B cell (primary cell): Measurements from ENCODE around the gene MRPL55. TPM values are rescaled to one million over a fixed set of nuclear protein-coding genes. Genes with fewer than 3 reads are reported as not detected.

Experiments used
- ATAC-seq: fragments of 200-7000 bp; cut with Tn5 transposase; one replicate; pipeline ENCODE4 v1.10.0; 2021; ENCODE audit warnings: low read depth, mild to moderate bottlenecking, moderate number of reproducible peaks, moderate library complexity
- CTCF ChIA-PET: fragments of 350-600 bp; sonication (Branson Sonifier 250); formaldehyde crosslinking; loops from one replicate; lab custom pipeline; 2021; ENCODE audit warnings: antibody characterized with exemption, inconsistent platforms; lab: Charles Lee
- POLR2A ChIA-PET: fragments of 350-600 bp; sonication (Branson Sonifier 250); formaldehyde crosslinking; loops from one replicate; lab custom pipeline; 2021; ENCODE audit warnings: antibody characterized with exemption; lab: Charles Lee
- DNase-seq: peaks from one replicate; pipeline ENCODE4 v3.0.0; 2013
- H2AFZ ChIP-seq: 2 replicates; pipeline ENCODE4 v1.6.1; 2012; ENCODE audit warnings: mild to moderate bottlenecking, low read depth, low read length; ENCODE audit not compliant: insufficient read depth, poor library complexity, severe bottlenecking
- H3K27ac ChIP-seq, 2 donors: 1 replicate in 1 of 2; 2 replicates in 1 of 2; pipeline ENCODE4 v1.5.1; 2012 to 2013; ENCODE audit warnings: low read length in 2 of 2, mild to moderate bottlenecking in 2 of 2, moderate library complexity in 1 of 2
- H3K27me3 ChIP-seq, 4 experiments: fragments of 200-600 bp in 1 of 4; sonication (generic) in 1 of 4; replicated peaks in 1 of 4; 1 replicate in 2 of 4; 2 replicates in 2 of 4; pipeline versions ENCODE4 v1.6.1 to v1.7.0; 2013 to 2016; ENCODE audit warnings: low read length in 3 of 4, mild to moderate bottlenecking in 2 of 4, mixed read lengths in 1 of 4, moderate library complexity in 1 of 4; ENCODE audit not compliant: insufficient read depth in 4 of 4, control insufficient read depth in 3 of 4; ENCODE audit errors: control extremely low read depth in 1 of 4
- H3K36me3 ChIP-seq, 2 experiments: replicated peaks in 1 of 2; 1 replicate in 1 of 2; 2 replicates in 1 of 2; pipeline versions ENCODE4 v1.6.1 to v1.7.1; 2013; ENCODE audit warnings: low read length in 1 of 2; ENCODE audit not compliant: insufficient read depth in 2 of 2, control insufficient read depth in 1 of 2; ENCODE audit errors: control extremely low read depth in 1 of 2, extremely low read depth in 1 of 2
- H3K4me1 ChIP-seq, 2 donors: fragments of 200-600 bp in 1 of 2; sonication (generic) in 1 of 2; 1 replicate in 1 of 2; 2 replicates in 1 of 2; pipeline versions ENCODE4 v1.5.1 to v1.6.1; 2013 to 2017; ENCODE audit warnings: low read length in 2 of 2; ENCODE audit not compliant: control insufficient read depth in 2 of 2, insufficient read depth in 2 of 2
- H3K4me2 ChIP-seq: replicated peaks from 2 replicates; pipeline ENCODE3; 2012; ENCODE audit warnings: mild to moderate bottlenecking, low read depth, low read length; ENCODE audit not compliant: poor library complexity, severe bottlenecking
- H3K4me3 ChIP-seq, 5 experiments: fragments of 200-600 bp in 1 of 5; sonication (generic) in 1 of 5; 1 replicate in 3 of 5; 2 replicates in 2 of 5; pipeline versions ENCODE4 v1.5.1 to v1.7.0; 2011 to 2016; ENCODE audit warnings: low read length in 4 of 5, mild to moderate bottlenecking in 4 of 5, low read depth in 2 of 5, control low read depth in 1 of 5, moderate library complexity in 1 of 5; ENCODE audit not compliant: insufficient read depth in 1 of 5; ENCODE audit errors: control extremely low read depth in 1 of 5, extremely low read depth in 1 of 5
- H3K79me2 ChIP-seq: fragments of 200-600 bp; sonication (generic); one replicate; pipeline ENCODE4 v1.6.0; 2016; ENCODE audit warnings: low read length; ENCODE audit not compliant: control insufficient read depth, insufficient read depth
- H3K9ac ChIP-seq: fragments of 200-600 bp; sonication (generic); 2 replicates; pipeline ENCODE4 v1.6.1; 2017; ENCODE audit warnings: mild to moderate bottlenecking, low read length, moderate library complexity
- H3K9me3 ChIP-seq, 3 donors: one replicate each; pipeline versions ENCODE4 v1.6.1 to v1.7.1; 2013; ENCODE audit warnings: low read length in 2 of 3; ENCODE audit not compliant: control insufficient read depth in 2 of 3, insufficient read depth in 1 of 3; ENCODE audit errors: control extremely low read depth in 1 of 3
- H4K20me1 ChIP-seq: 2 replicates; pipeline ENCODE4 v1.6.0; 2012; ENCODE audit warnings: mild to moderate bottlenecking, low read length; ENCODE audit not compliant: insufficient read depth, control insufficient read depth, poor library complexity, severe bottlenecking
- H3K27ac Mint-ChIP-seq: one replicate; pipeline ENCODE4 v1.8.0; 2021; ENCODE audit warnings: mixed read lengths
- H3K27me3 Mint-ChIP-seq: one replicate; pipeline ENCODE4 v1.8.0; 2021; ENCODE audit warnings: mixed read lengths
- H3K4me1 Mint-ChIP-seq: one replicate; pipeline ENCODE4 v1.8.0; 2021; ENCODE audit warnings: mixed read lengths
- H3K4me3 Mint-ChIP-seq: one replicate; pipeline ENCODE4 v1.8.0; 2021; ENCODE audit warnings: mixed read lengths
- H3K9me3 Mint-ChIP-seq: one replicate; pipeline ENCODE4 v1.8.0; 2022; ENCODE audit warnings: mixed read lengths; ENCODE audit not compliant: insufficient read depth
- EZH2 ChIP-seq: IDR thresholded peaks from 2 replicates; pipeline ENCODE4 v1.6.1; 2012; ENCODE audit warnings: borderline replicate concordance, low read depth, mild to moderate bottlenecking, moderate library complexity, low read length; ENCODE audit not compliant: insufficient read depth, poor library complexity, severe bottlenecking
- WGBS: methylation state at CpG from one replicate; pipeline ENCODE4 v1.1.5; 2013; ENCODE audit warnings: missing lambda C conversion rate; ENCODE audit not compliant: insufficient coverage; 5-methylcytosine and 5-hydroxymethylcytosine counted together
- intact Hi-C: fragments of 100-400 bp; cut with micrococcal nuclease; formaldehyde crosslinking; loops from one replicate; pipeline ENCODE4 v1.10.0; 2022
- polyA plus RNA-seq: library from polyadenylated mRNA; depleted of rRNA; stranded (reverse); fragments of >200 nt; gene quantifications from 2 replicates; pipeline ENCODE4 v1.2.3, GENCODE V29; 2012
- total RNA-seq, 2 donors: library from RNA; stranded (reverse); fragments of 120-200 nt in 1 of 2; gene quantifications; 1 replicate in 1 of 2; 2 replicates in 1 of 2; pipeline versions ENCODE4 v1.2.3 to v1.2.4, GENCODE V29; 2013 to 2022
- TF ChIP-seq, protein P1 (sequence below): fragments of 200-600 bp; IDR thresholded peaks from one replicate; pipeline ENCODE4 v1.8.0; 2022; ENCODE audit warnings: antibody characterized with exemption, mild to moderate bottlenecking

Gene MRPL55
- total and polyA plus RNA-seq, 2 donors (not counting 1 experiment from before 2014, with no cell fraction given), result 38.9 to 297 TPM

DNA sequence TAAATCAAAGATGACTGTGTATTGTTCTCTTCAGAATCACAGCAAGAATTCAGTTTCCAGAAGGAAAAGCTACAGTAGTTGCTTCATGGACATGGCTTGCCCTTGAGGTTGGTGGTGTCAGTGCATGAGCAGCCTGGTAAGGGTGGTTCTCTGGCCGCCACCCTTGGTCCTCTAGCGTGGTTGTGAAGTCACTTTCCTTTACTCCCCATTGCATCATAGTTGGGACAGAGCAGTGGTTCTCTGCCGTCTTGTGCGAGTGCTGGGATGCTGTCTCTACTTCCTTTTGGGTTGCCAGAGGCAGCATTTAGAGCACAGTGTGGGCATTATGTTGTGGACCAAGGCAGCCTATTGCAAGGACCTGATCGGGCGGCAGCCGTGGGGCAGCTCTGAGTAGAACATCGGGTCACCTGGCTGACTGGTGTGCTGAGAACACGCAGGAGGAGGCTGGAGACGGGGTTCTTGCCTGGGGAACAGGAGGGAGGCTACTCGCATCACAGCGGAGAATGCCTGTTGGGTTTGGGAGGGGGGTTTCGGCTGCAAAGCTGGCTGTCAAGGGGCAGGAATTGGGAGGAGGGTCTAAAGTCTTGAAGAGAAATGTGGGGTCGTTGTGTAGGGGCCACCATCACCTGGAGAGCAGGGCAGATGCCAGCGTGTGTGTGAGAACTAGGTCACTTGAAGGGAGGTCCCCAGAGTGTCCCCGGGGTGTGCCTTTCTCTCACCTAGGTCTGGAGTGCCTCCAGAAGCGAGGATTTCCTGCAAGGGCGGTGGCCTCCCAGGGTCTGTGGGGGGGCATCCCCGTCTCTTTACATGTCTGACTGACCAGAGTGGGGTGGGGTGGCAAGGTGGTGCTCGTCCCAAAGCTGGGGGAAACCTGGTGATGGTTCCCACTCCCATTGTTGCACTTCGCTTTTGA lies 20.3 kb downstream of the MRPL55 start:
- H3K9me3 Mint-ChIP-seq, result no peaks in the 10 kb centered on the region
- intact Hi-C loops, result no loop called here
- H3K79me2 ChIP-seq, result peaks cover 100% of the 10 kb centered on the region
- no peak overlapping the region for H2AFZ ChIP-seq
- no peaks in the 10 kb centered on the region for H3K27me3 Mint-ChIP-seq
- ChIA-PET POLR2A (interaction anchor here (0.7 kb wide), 1 partner anchor 60 kb away, joined by 3 read pairs; no protein-coding TSS in a partner anchor), CTCF (no interaction called here)
- H3K27me3 ChIP-seq, result no peaks in the 10 kb centered on the region
- H4K20me1 ChIP-seq, result peaks cover 98% of the 10 kb centered on the region
- 85% methylated on average over 19 of the region's 21 CpGs for WGBS
- H3K4me3 Mint-ChIP-seq, result peak overlapping the region; percentile 69
- H3K27ac ChIP-seq, result peak overlapping the region in 1 of 2 donors; percentile 11
- no peak for DNase-seq
- H3K4me1 Mint-ChIP-seq, result peaks cover 86% of the 10 kb centered on the region
- H3K4me3 ChIP-seq, result no peak overlapping the region
- TF ChIP-seq, protein P1, sequence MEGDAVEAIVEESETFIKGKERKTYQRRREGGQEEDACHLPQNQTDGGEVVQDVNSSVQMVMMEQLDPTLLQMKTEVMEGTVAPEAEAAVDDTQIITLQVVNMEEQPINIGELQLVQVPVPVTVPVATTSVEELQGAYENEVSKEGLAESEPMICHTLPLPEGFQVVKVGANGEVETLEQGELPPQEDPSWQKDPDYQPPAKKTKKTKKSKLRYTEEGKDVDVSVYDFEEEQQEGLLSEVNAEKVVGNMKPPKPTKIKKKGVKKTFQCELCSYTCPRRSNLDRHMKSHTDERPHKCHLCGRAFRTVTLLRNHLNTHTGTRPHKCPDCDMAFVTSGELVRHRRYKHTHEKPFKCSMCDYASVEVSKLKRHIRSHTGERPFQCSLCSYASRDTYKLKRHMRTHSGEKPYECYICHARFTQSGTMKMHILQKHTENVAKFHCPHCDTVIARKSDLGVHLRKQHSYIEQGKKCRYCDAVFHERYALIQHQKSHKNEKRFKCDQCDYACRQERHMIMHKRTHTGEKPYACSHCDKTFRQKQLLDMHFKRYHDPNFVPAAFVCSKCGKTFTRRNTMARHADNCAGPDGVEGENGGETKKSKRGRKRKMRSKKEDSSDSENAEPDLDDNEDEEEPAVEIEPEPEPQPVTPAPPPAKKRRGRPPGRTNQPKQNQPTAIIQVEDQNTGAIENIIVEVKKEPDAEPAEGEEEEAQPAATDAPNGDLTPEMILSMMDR, result no peak
- no peak for TF ChIP-seq EZH2
- H3K9ac ChIP-seq, result no peak overlapping the region
- H3K36me3 ChIP-seq, result peaks cover 0 to 25% of the 10 kb centered on the region in 2 experiments
- ATAC-seq, result no peak
- H3K27ac Mint-ChIP-seq, result peak overlapping the region; percentile 65
- H3K9me3 ChIP-seq, result peaks cover 0 to 5% (median 0%) of the 10 kb centered on the region in 3 donors
- H3K4me2 ChIP-seq, result peak overlapping the region; percentile 49
- peaks cover 77 to 83% of the 10 kb centered on the region in 2 donors for H3K4me1 ChIP-seq

DNA sequence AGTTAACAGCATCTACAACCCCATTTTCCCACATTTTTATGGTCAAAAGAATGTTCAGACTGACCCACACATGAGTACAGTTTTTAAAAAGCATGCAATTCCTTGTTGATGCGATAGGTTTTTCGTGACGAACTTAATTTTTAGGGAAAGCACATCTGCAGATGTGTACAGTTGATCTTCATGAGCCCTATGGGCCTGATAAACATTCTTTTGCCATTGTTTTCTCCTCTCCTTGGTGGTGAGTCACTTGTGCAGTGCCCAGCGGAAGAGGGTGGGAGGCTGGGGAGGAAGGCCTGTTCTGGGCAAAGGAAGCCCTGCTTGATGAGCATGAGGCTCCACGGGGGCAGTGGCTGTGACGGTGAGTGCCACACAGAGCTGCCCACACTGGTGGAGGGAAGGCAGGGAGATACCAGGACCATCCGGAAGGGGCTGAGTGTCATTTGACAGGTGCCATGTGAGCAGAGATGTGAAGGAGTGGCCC lies 21.3 kb downstream of the MRPL55 start:
- H3K9me3 ChIP-seq, result no peaks in the 10 kb centered on the region
- H3K9ac ChIP-seq, result no peak overlapping the region
- ChIA-PET CTCF (no interaction called here), POLR2A (interaction anchor here (1.0 kb wide), 1 partner anchor 7 kb away, joined by 4 read pairs; no protein-coding TSS in a partner anchor)
- intact Hi-C loops, result no loop called here
- peaks cover 81 to 89% of the 10 kb centered on the region in 2 donors for H3K4me1 ChIP-seq
- Mint-ChIP-seq H3K4me1 (peaks cover 93% of the 10 kb centered on the region), H3K27me3 (no peaks in the 10 kb centered on the region), H3K4me3 (peak overlapping the region; percentile 65), H3K27ac (peak overlapping the region; percentile 73), H3K9me3 (no peaks in the 10 kb centered on the region)
- H3K4me3 ChIP-seq, result no peak overlapping the region
- H3K27ac ChIP-seq, result peak overlapping the region in 1 of 2 donors; percentile 58
- 47% methylated on average over 7 of the region's 7 CpGs for WGBS
- ATAC-seq, result no peak
- no peaks in the 10 kb centered on the region for H3K27me3 ChIP-seq
- H2AFZ ChIP-seq, result no peak overlapping the region
- H3K79me2 ChIP-seq, result peaks cover 100% of the 10 kb centered on the region
- peaks cover 98% of the 10 kb centered on the region for H4K20me1 ChIP-seq
- no peak for DNase-seq
- peak overlapping the region; percentile 49 for H3K4me2 ChIP-seq
- H3K36me3 ChIP-seq, result peaks cover 0 to 21% of the 10 kb centered on the region in 2 experiments
- TF ChIP-seq, protein P1, result no peak
- no peak for TF ChIP-seq EZH2
